H1 (cell line): ENCODE data around the gene ADAM22. TPM values are rescaled to one million over a fixed set of nuclear protein-coding genes. Genes with fewer than 3 reads are reported as not detected.

Source experiments
- CTCF ChIA-PET: fragments of 300-600 bp; sonication (Branson Sonifier 250); formaldehyde crosslinking; loops from one replicate; lab custom pipeline; 2021; ENCODE audit not compliant: partially characterized antibody; lab: Charles Lee
- POLR2A ChIA-PET: fragments of 300-600 bp; sonication (Branson Sonifier 250); formaldehyde crosslinking; loops from one replicate; lab custom pipeline; 2021; ENCODE audit warnings: inconsistent platforms; ENCODE audit not compliant: partially characterized antibody; lab: Charles Lee
- DNase-seq, 2 experiments: peaks; one replicate each; pipeline versions ENCODE4 v3.0.0 to v3.0.0-alpha.2; 2010 to 2022; ENCODE audit warnings: low spot score in 2 of 2, low read depth in 1 of 2, mixed read lengths in 1 of 2
- FAIRE-seq: peaks from 2 replicates; lab custom pipeline; 2011; peaks lifted over from hg19 to GRCh38; lab: Jason Lieb, UNC
- H2AFZ ChIP-seq: 2 replicates; pipeline ENCODE4 v1.8.1; 2012; ENCODE audit warnings: low read length, inconsistent platforms
- H2AK5ac ChIP-seq: 2 replicates; pipeline ENCODE4 v1.6.1; 2013; ENCODE audit warnings: low read depth, low read length
- H2BK120ac ChIP-seq: replicated peaks from 2 replicates; pipeline ENCODE3; 2013; ENCODE audit warnings: low read depth, low read length, inconsistent platforms
- H2BK12ac ChIP-seq: 2 replicates; pipeline ENCODE4 v1.6.1; 2013; ENCODE audit warnings: low read depth, low read length
- H2BK15ac ChIP-seq: 2 replicates; pipeline ENCODE4 v1.6.1; 2013; ENCODE audit warnings: low read length
- H2BK20ac ChIP-seq: 2 replicates; pipeline ENCODE4 v1.6.1; 2013; ENCODE audit warnings: low read length
- H2BK5ac ChIP-seq: 2 replicates; pipeline ENCODE4 v1.6.1; 2013; ENCODE audit warnings: low read depth, low read length
- H3K14ac ChIP-seq: 2 replicates; pipeline ENCODE4 v1.6.1; 2013; ENCODE audit warnings: inconsistent platforms; ENCODE audit not compliant: insufficient read length
- H3K18ac ChIP-seq: 2 replicates; pipeline ENCODE4 v1.6.1; 2013; ENCODE audit warnings: low read length; ENCODE audit errors: extremely low read depth
- H3K23ac ChIP-seq: 2 replicates; pipeline ENCODE4 v1.6.1; 2013; ENCODE audit warnings: inconsistent platforms; ENCODE audit not compliant: insufficient read length
- H3K23me2 ChIP-seq: 2 replicates; pipeline ENCODE4 v1.6.1; 2013; ENCODE audit warnings: low read depth, low read length
- H3K27ac ChIP-seq: 2 replicates; pipeline ENCODE4 v1.6.1; 2011; ENCODE audit warnings: low read depth, low read length, inconsistent platforms
- H3K27me3 ChIP-seq, 4 experiments: replicated peaks in 1 of 4; 1 replicate in 1 of 4; 2 replicates in 3 of 4; pipeline versions ENCODE4 v1.6.1 to v1.8.1; 2011 to 2013; ENCODE audit warnings: low read length in 3 of 4, mild to moderate bottlenecking in 3 of 4, inconsistent platforms in 2 of 4, mixed read lengths in 2 of 4, moderate library complexity in 1 of 4; ENCODE audit not compliant: control insufficient read depth in 3 of 4, insufficient read depth in 3 of 4; ENCODE audit errors: extremely low read depth in 1 of 4
- H3K36me3 ChIP-seq, 4 experiments: 2 replicates each; pipeline versions ENCODE4 v1.6.1 to v1.8.1; 2011 to 2013; ENCODE audit warnings: mild to moderate bottlenecking in 4 of 4, low read length in 3 of 4, moderate library complexity in 2 of 4, control low read depth in 1 of 4, inconsistent platforms in 1 of 4; ENCODE audit not compliant: insufficient read depth in 4 of 4, control insufficient read depth in 2 of 4
- H3K4ac ChIP-seq: replicated peaks from 2 replicates; pipeline ENCODE3; 2013; ENCODE audit warnings: low read length, low read depth, mixed read lengths, inconsistent platforms; ENCODE audit not compliant: insufficient read length
- H3K4me1 ChIP-seq, 4 experiments: replicated peaks in 1 of 4; 1 replicate in 1 of 4; 2 replicates in 3 of 4; pipeline versions ENCODE4 v1.6.1 to v1.8.1; 2011 to 2013; ENCODE audit warnings: low read length in 3 of 4, inconsistent platforms in 2 of 4, mixed read lengths in 1 of 4; ENCODE audit not compliant: insufficient read depth in 4 of 4, control insufficient read depth in 3 of 4
- H3K4me2 ChIP-seq, 2 experiments: 2 replicates each; pipeline versions ENCODE4 v1.6.1 to v1.8.1; 2011 to 2013; ENCODE audit warnings: low read depth in 2 of 2, low read length in 2 of 2, control low read depth in 1 of 2, inconsistent platforms in 1 of 2, mild to moderate bottlenecking in 1 of 2; ENCODE audit not compliant: insufficient read depth in 1 of 2
- H3K4me3 ChIP-seq, 4 experiments: fragments of 200-600, 300-600 bp in 1 of 4; sonication (generic), shearing (Covaris generic), sonication (Bioruptor Twin) in 1 of 4; 2 replicates each; pipeline versions ENCODE4 v1.5.1 to v1.8.1; 2011 to 2016; ENCODE audit warnings: low read length in 4 of 4, low read depth in 3 of 4, control low read depth in 2 of 4, inconsistent platforms in 2 of 4, mild to moderate bottlenecking in 2 of 4, mixed read lengths in 1 of 4, moderate library complexity in 1 of 4; ENCODE audit not compliant: insufficient read depth in 2 of 4; ENCODE audit errors: extremely low read depth in 1 of 4
- H3K56ac ChIP-seq: replicated peaks from 2 replicates; pipeline ENCODE3; 2013; ENCODE audit warnings: low read depth, mild to moderate bottlenecking, mixed read lengths, low read length, inconsistent platforms; ENCODE audit not compliant: insufficient read length
- H3K79me1 ChIP-seq: 2 replicates; pipeline ENCODE4 v1.6.1; 2013; ENCODE audit warnings: low read depth, low read length, control low read depth
- H3K79me2 ChIP-seq, 2 experiments: 2 replicates each; pipeline versions ENCODE4 v1.6.1 to v1.8.1; 2012 to 2013; ENCODE audit warnings: low read length in 2 of 2, mild to moderate bottlenecking in 2 of 2, inconsistent platforms in 1 of 2; ENCODE audit not compliant: insufficient read depth in 2 of 2, control insufficient read depth in 1 of 2
- H3K9ac ChIP-seq, 4 experiments: replicated peaks in 1 of 4; 1 replicate in 1 of 4; 2 replicates in 3 of 4; pipeline versions ENCODE4 v1.6.1 to v1.8.1; 2011 to 2013; ENCODE audit warnings: low read depth in 3 of 4, low read length in 3 of 4, control low read depth in 2 of 4, mild to moderate bottlenecking in 2 of 4, moderate library complexity in 2 of 4, inconsistent platforms in 1 of 4; ENCODE audit errors: extremely low read depth in 1 of 4
- H3K9me3 ChIP-seq, 2 experiments: 2 replicates each; pipeline versions ENCODE4 v1.6.1 to v1.8.1; 2012 to 2013; ENCODE audit warnings: mild to moderate bottlenecking in 2 of 2, moderate library complexity in 2 of 2, control low read depth in 1 of 2, inconsistent platforms in 1 of 2, low read depth in 1 of 2, low read length in 1 of 2, mixed read lengths in 1 of 2; ENCODE audit not compliant: insufficient read depth in 2 of 2
- H4K20me1 ChIP-seq, 2 experiments: replicated peaks in 1 of 2; 2 replicates each; pipeline versions ENCODE3 to v1.8.1; 2011 to 2013; ENCODE audit warnings: inconsistent platforms in 2 of 2, low read length in 2 of 2, mild to moderate bottlenecking in 1 of 2; ENCODE audit not compliant: insufficient read depth in 2 of 2, control insufficient read depth in 1 of 2
- H4K5ac ChIP-seq: 2 replicates; pipeline ENCODE4 v1.6.1; 2013; ENCODE audit warnings: low read length, low read depth, mixed read lengths, inconsistent platforms; ENCODE audit not compliant: insufficient read length
- H4K8ac ChIP-seq: 2 replicates; pipeline ENCODE4 v1.8.0; 2013; ENCODE audit warnings: mild to moderate bottlenecking, moderate library complexity, low read length, inconsistent platforms; ENCODE audit not compliant: insufficient read depth; ENCODE audit errors: extremely low read depth
- H4K91ac ChIP-seq: replicated peaks from 2 replicates; pipeline ENCODE3; 2013; ENCODE audit warnings: low read length, mixed read lengths, inconsistent platforms; ENCODE audit not compliant: insufficient read length
- ASH2L ChIP-seq: fragments of 200-600, 300-600 bp; sonication (generic); IDR thresholded peaks from one replicate; pipeline ENCODE4 v1.7.1; 2017; ENCODE audit warnings: low read length
- HDAC2 ChIP-seq, 2 experiments: fragments of 300-600 bp in 1 of 2; sonication (generic) in 1 of 2; IDR thresholded peaks; 2 replicates each; pipeline ENCODE4 v1.6.1; 2011 to 2012; ENCODE audit warnings: low read depth in 2 of 2, low read length in 2 of 2, mild to moderate bottlenecking in 2 of 2, moderate library complexity in 2 of 2, borderline replicate concordance in 1 of 2, inconsistent platforms in 1 of 2
- KDM1A ChIP-seq: fragments of 200-600, 300-600 bp; sonication (generic); IDR thresholded peaks from 2 replicates; pipeline ENCODE4 v1.7.1; 2016; ENCODE audit warnings: mild to moderate bottlenecking, low read length, borderline replicate concordance
- MAFK ChIP-seq: IDR thresholded peaks from 2 replicates; pipeline ENCODE4 v1.6.1; 2012; ENCODE audit warnings: low read depth, mild to moderate bottlenecking, improper control_type of control experiment, low read length
- PHF8 ChIP-seq: fragments of 200-600 bp; sonication (generic); conservative IDR thresholded peaks from 2 replicates; pipeline ENCODE4 v1.7.1; 2012; ENCODE audit warnings: low read depth, mild to moderate bottlenecking, inconsistent platforms, low read length, moderate library complexity
- POLR2A ChIP-seq, 2 experiments: IDR thresholded peaks; 1 replicate in 1 of 2; 2 replicates in 1 of 2; pipeline ENCODE4 v1.6.1; 2011; ENCODE audit warnings: low read depth in 2 of 2, low read length in 2 of 2, mild to moderate bottlenecking in 2 of 2; ENCODE audit errors: control extremely low read depth in 1 of 2
- POLR2AphosphoS5 ChIP-seq: IDR thresholded peaks from 2 replicates; pipeline ENCODE4 v1.6.1; 2011; ENCODE audit warnings: low read depth, low read length
- POU5F1 ChIP-seq: IDR thresholded peaks from 2 replicates; pipeline ENCODE4 v1.6.1; 2011; ENCODE audit warnings: low read depth, mild to moderate bottlenecking, low read length, moderate library complexity
- RAD21 ChIP-seq, 2 experiments: IDR thresholded peaks in 1 of 2; conservative IDR thresholded peaks in 1 of 2; 2 replicates each; pipeline ENCODE4 v1.6.1; 2011; ENCODE audit warnings: low read depth in 2 of 2, low read length in 2 of 2, improper control_type of control experiment in 1 of 2, inconsistent platforms in 1 of 2, mild to moderate bottlenecking in 1 of 2, moderate library complexity in 1 of 2
- SIN3A ChIP-seq, 2 experiments: IDR thresholded peaks in 1 of 2; conservative IDR thresholded peaks in 1 of 2; 2 replicates each; pipeline ENCODE4 v1.6.1; 2011 to 2012; ENCODE audit warnings: low read length in 2 of 2, improper control_type of control experiment in 1 of 2, low read depth in 1 of 2, mild to moderate bottlenecking in 1 of 2
- SIX5 ChIP-seq: IDR thresholded peaks from 2 replicates; pipeline ENCODE4 v1.6.1; 2011; ENCODE audit warnings: mild to moderate bottlenecking, low read depth, low read length
- TAF7 ChIP-seq: optimal IDR thresholded peaks from 2 replicates; pipeline ENCODE3; 2011; ENCODE audit warnings: low read depth, mild to moderate bottlenecking, inconsistent platforms, low read length, moderate library complexity, borderline replicate concordance
- TCF12 ChIP-seq: IDR thresholded peaks from 2 replicates; pipeline ENCODE4 v1.6.1; 2011; ENCODE audit warnings: low read depth, mild to moderate bottlenecking, low read length
- WGBS, 2 experiments: shearing (Covaris generic) in 1 of 2; methylation state at CpG; one replicate each; pipeline versions ENCODE4 v1.1.6 to v1.1.7; 2013 to 2015; ENCODE audit warnings: low lambda C conversion rate in 2 of 2, mixed read lengths in 2 of 2, inconsistent platforms in 1 of 2, low coverage in 1 of 2, missing lambda C conversion rate in 1 of 2; ENCODE audit not compliant: insufficient replicate concordance in 2 of 2, insufficient coverage in 1 of 2, insufficient read length in 1 of 2; ENCODE audit errors: extremely low coverage in 1 of 2, missing lambda C conversion rate in 1 of 2; 5-methylcytosine and 5-hydroxymethylcytosine counted together
- polyA plus RNA-seq, 7 experiments: library from polyadenylated mRNA; depleted of rRNA in 3 of 7; stranded (reverse) in 5 of 7; unstranded in 2 of 7; fragments of >200 nt in 5 of 7; fragments of 200-250 nt in 2 of 7; gene quantifications; 1 replicate in 5 of 7; 2 replicates in 1 of 7; 4 replicates in 1 of 7; pipeline versions ENCODE4 v1.2.1 to v1.2.3, GENCODE V29; 2011 to 2013; ENCODE audit warnings: missing spikeins in 2 of 7, mixed read lengths in 2 of 7
- total RNA-seq: library from RNA; stranded (reverse); fragmentation: NEBNext Ultra II Directional; extraction: Animal tissue kit (Norgen Biotek cat#: 25700); gene quantifications from 2 replicates; pipeline ENCODE4 v1.2.1, GENCODE V29; 2021

The ADAM22 gene
- total and polyA plus RNA-seq, 2 of the 8 experiments (the other 6 are each of a cell fraction or from before 2014, with no cell fraction given), result 4.6 to 21.4 TPM

DNA sequence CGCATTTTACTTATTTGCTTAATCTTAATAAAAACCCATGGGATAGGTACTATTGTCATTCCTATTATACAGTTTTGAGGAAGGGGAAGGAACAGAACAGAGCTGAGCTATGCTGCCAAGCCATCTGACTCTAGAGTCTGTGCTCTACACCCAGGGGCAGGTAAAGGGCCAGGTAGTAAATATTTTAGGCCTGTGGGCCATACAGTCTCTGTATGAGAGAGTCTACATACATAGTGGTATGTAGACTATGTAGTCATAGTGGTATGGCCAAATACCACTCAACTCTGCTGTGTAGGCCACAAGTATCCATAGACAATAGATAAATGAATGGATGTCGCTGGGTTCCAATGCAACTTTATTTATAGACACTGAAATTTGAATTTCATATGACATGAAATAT, 289.2 kb downstream of the ADAM22 start:
- Histone ChIP-seq H3K9ac (no peak overlapping the region), H3K23ac (no peak overlapping the region), H2BK5ac (no peak overlapping the region), H3K4ac (no peak overlapping the region), H4K91ac (no peak overlapping the region), H3K79me2 (peaks cover 0 to 11% of the 10 kb centered on the region in 2 experiments; a peak in 2 of 4 replicates), H3K4me1 (peaks cover 2 to 5% (median 4%) of the 10 kb centered on the region in 4 experiments; a peak in 5 of 7 replicates), H3K27ac (no peak overlapping the region)
- CTCF ChIA-PET, result no interaction called here
- TF ChIP-seq KDM1A (no peak), TCF12 (no peak), POLR2AphosphoS5 (no peak), TAF7 (no peak), SIX5 (no peak), HDAC2 (IDR thresholded peaks at IDR 0.05; ENCODE audit: borderline replicate concordance in 1 of 2, low read depth in 2 of 2, low read length in 2 of 2) (no peak), POLR2A (IDR thresholded peaks at IDR 0.05; ENCODE audit: control extremely low read depth in 1 of 2, low read depth in 2 of 2, low read length in 2 of 2) (no peak), ASH2L (no peak), SIN3A (conservative IDR thresholded peaks at IDR 0.05 in 1 of 2, IDR thresholded peaks at IDR 0.05 in 1 of 2; ENCODE audit: low read depth in 1 of 2, low read length in 2 of 2) (no peak), RAD21 (IDR thresholded peaks at IDR 0.05 in 1 of 2, conservative IDR thresholded peaks at IDR 0.05 in 1 of 2; ENCODE audit: low read depth in 2 of 2, low read length in 2 of 2) (no peak), PHF8 (no peak), POU5F1 (no peak), MAFK (no peak)
- TF ChIP-seq, all 59 proteins: peak for 0
- H3K14ac ChIP-seq, result no peak overlapping the region
- no peak overlapping the region for H2AFZ ChIP-seq
- no peak overlapping the region for H2AK5ac ChIP-seq
- H2BK12ac ChIP-seq, result no peak overlapping the region
- H2BK20ac ChIP-seq, result no peak overlapping the region
- H3K27me3 ChIP-seq, result no peaks in the 10 kb centered on the region
- no peak overlapping the region for H3K56ac ChIP-seq
- H3K18ac ChIP-seq, result no peak overlapping the region
- H3K4me2 ChIP-seq, result no peak overlapping the region
- no peaks in the 10 kb centered on the region; the same call in 1 of the 2 replicates for H3K79me1 ChIP-seq
- FAIRE-seq (no peak), DNase-seq (no peak)
- no peak overlapping the region for H4K5ac ChIP-seq
- peaks cover 0 to 1% of the 10 kb centered on the region in 2 experiments for H4K20me1 ChIP-seq
- no peak overlapping the region for H2BK15ac ChIP-seq
- POLR2A ChIA-PET, result no interaction called here
- no peak overlapping the region for H3K4me3 ChIP-seq
- H3K23me2 ChIP-seq, result peaks cover 10% of the 10 kb centered on the region
- 93% methylated on average over 2 of the region's 2 CpGs; no CpG with 5 or more reads in 1 of the 2 experiments for WGBS, 2 experiments
- H3K9me3 ChIP-seq, result no peaks in the 10 kb centered on the region
- no peak overlapping the region for H2BK120ac ChIP-seq
- H3K36me3 ChIP-seq, result no peaks in the 10 kb centered on the region
- no peak overlapping the region for H4K8ac ChIP-seq
